Colonic mucosa (tissue), 4 donors: Measurements from ENCODE around the gene COQ6. TPM values are rescaled to one million over a fixed set of nuclear protein-coding genes. Genes with fewer than 3 reads are reported as not detected.

ENCODE experiments used
- DNase-seq: peaks from one replicate; pipeline ENCODE4 v3.0.0-alpha.2; 2020
- H3K27ac ChIP-seq: fragments of 200-600 bp; one replicate; pipeline ENCODE4 v1.8.0; 2021
- H3K27me3 ChIP-seq: fragments of 200-600 bp; one replicate; pipeline ENCODE4 v1.8.0; 2021
- H3K36me3 ChIP-seq: fragments of 200-600 bp; one replicate; pipeline ENCODE4 v1.8.0; 2021
- H3K4me1 ChIP-seq: fragments of 200-600 bp; one replicate; pipeline ENCODE4 v1.8.0; 2021; ENCODE audit warnings: mild to moderate bottlenecking
- H3K4me3 ChIP-seq: fragments of 200-600 bp; one replicate; pipeline ENCODE4 v1.8.0; 2021
- H3K9ac ChIP-seq, 2 donors: one replicate each; pipeline ENCODE4 v1.7.0; 2013; ENCODE audit warnings: control low read depth in 2 of 2, low read depth in 2 of 2, low read length in 2 of 2
- H3K9me3 ChIP-seq: fragments of 200-600 bp; one replicate; pipeline ENCODE4 v1.8.0; 2021
- CTCF ChIP-seq: fragments of 200-600 bp; IDR thresholded peaks from one replicate; pipeline ENCODE4 v1.8.0; 2022; ENCODE audit warnings: antibody characterized with exemption, mild to moderate bottlenecking
- intact Hi-C: fragments of 100-400 bp; cut with DNase I; formaldehyde crosslinking; loops from one replicate; pipeline ENCODE4 v1.14.1; 2022
- total RNA-seq, 2 donors: library from RNA; stranded (reverse); fragmentation: NEBNext Ultra II Directional in 1 of 2; extraction: Animal tissue kit (Norgen Biotek cat#: 25700) in 1 of 2; gene quantifications; one replicate each; pipeline ENCODE4 v1.2.1, GENCODE V29; 2021
- donor health status: healthy.
- donor health status: DM: no; HTN: no; CAD: no.
- donor health status: DM: no; HTN: no; CAD: no.

The COQ6 gene
- total RNA-seq, 2 donors from 2014 or later: 21.6 to 23.5 TPM

GRCh38 chr14:73944432-73945158 is 5.5 kb upstream of the COQ6 start:
- H3K9ac ChIP-seq: peak overlapping the region in 1 of 2 donors; percentile 68
- no peaks in the 10 kb centered on the region for H3K36me3 ChIP-seq
- no peak overlapping the region for H3K4me3 ChIP-seq
- peaks cover 15% of the 10 kb centered on the region for H3K4me1 ChIP-seq
- peak overlapping the region; percentile 61 for H3K27ac ChIP-seq
- DNase-seq: peak; percentile 46
- TF ChIP-seq CTCF: no peak
- intact Hi-C loops: no loop called here
- H3K27me3 ChIP-seq: no peaks in the 10 kb centered on the region
- H3K9me3 ChIP-seq: no peaks in the 10 kb centered on the region

- intact Hi-C loops: no loop called here
- peaks cover 15% of the 10 kb centered on the region for H3K4me1 ChIP-seq
- H3K27ac ChIP-seq: peak overlapping the region; percentile 61
- H3K27me3 ChIP-seq: no peaks in the 10 kb centered on the region
- no peak for TF ChIP-seq CTCF
- no peak overlapping the region for H3K4me3 ChIP-seq
- H3K9ac ChIP-seq: no peak overlapping the region
- DNase-seq: peak; percentile 66
- H3K9me3 ChIP-seq: no peaks in the 10 kb centered on the region
- H3K36me3 ChIP-seq: no peaks in the 10 kb centered on the region
Measured at GRCh38 chr14:73945159-73945670, 4.9 kb upstream of the COQ6 start.

GRCh38 chr14:73953731-73954130 is 3.6 kb downstream of the COQ6 start:
- H3K4me3 ChIP-seq: no peak overlapping the region
- DNase-seq: no peak
- no peak overlapping the region for H3K27ac ChIP-seq
- no peaks in the 10 kb centered on the region for H3K9me3 ChIP-seq
- H3K9ac ChIP-seq: no peak overlapping the region
- peaks cover 5% of the 10 kb centered on the region for H3K4me1 ChIP-seq
- no peaks in the 10 kb centered on the region for H3K27me3 ChIP-seq
- TF ChIP-seq CTCF: no peak
- intact Hi-C loops: no loop called here
- peaks cover 14% of the 10 kb centered on the region for H3K36me3 ChIP-seq

- no peak overlapping the region for H3K9ac ChIP-seq
- H3K36me3 ChIP-seq: peaks cover 23% of the 10 kb centered on the region
- DNase-seq: no peak
- intact Hi-C loops: no loop called here
- TF ChIP-seq CTCF: no peak
- H3K9me3 ChIP-seq: no peaks in the 10 kb centered on the region
- no peak overlapping the region for H3K4me3 ChIP-seq
- no peak overlapping the region for H3K27ac ChIP-seq
- H3K4me1 ChIP-seq: peaks cover 4% of the 10 kb centered on the region
- no peaks in the 10 kb centered on the region for H3K27me3 ChIP-seq
Measured at GRCh38 chr14:73955674-73956073, 5.6 kb downstream of the COQ6 start.

- no peak for TF ChIP-seq CTCF
- intact Hi-C loops: no loop called here
- peaks cover 43% of the 10 kb centered on the region for H3K36me3 ChIP-seq
Measured at GRCh38 chr14:73958591-73958990, 8.5 kb downstream of the COQ6 start.

More at GRCh38 chr14:73958591-73958990, 8.5 kb downstream of the COQ6 start:
- no peak overlapping the region for H3K9ac ChIP-seq
- no peak overlapping the region for H3K27ac ChIP-seq
- no peak for DNase-seq
- H3K27me3 ChIP-seq: no peaks in the 10 kb centered on the region
- H3K9me3 ChIP-seq: no peaks in the 10 kb centered on the region
- no peaks in the 10 kb centered on the region for H3K4me1 ChIP-seq
- H3K4me3 ChIP-seq: no peak overlapping the region
